SK-MEL-5 (cell line): ENCODE measurements around the gene OR2A5. TPM values are rescaled to one million over a fixed set of nuclear protein-coding genes. Genes with fewer than 3 reads are reported as not detected.
"Not testable (repeated sequence)": the region's sequence is repeated elsewhere in the genome, so short reads cannot be mapped to it uniquely, and the experiment has no call there.

Experiments used
- DNase-seq: peaks from one replicate; pipeline ENCODE4 v3.0.0-alpha.2; 2016; ENCODE audit warnings: low read depth, low spot score
- in situ Hi-C: cut with HindIII; loops from 2 replicates; pipeline ENCODE4 v1.10.0; 2016; ENCODE audit warnings: low sequenced_read_pairs, high pct_unique_total_duplicates, low pct_unique_long_range_greater_than_20kb
- total RNA-seq: library from RNA; depleted of rRNA; stranded (reverse); fragments of >200 nt; shearing (Covaris generic); gene quantifications from 2 replicates; pipeline ENCODE4 v1.2.3, GENCODE V29; 2014

OR2A5 gene
- total RNA-seq, 1 experiment from 2014 or later, result under 0.01 TPM

- in situ Hi-C loops, result no loop called here
- no peak for DNase-seq
These were observed 20.8 kb upstream of the OR2A5 start for GRCh38 chr7:144027974-144028373.

GRCh38 chr7:144028547-144028946 lies 20.2 kb upstream of the OR2A5 start:
- in situ Hi-C loops, result no loop called here
- DNase-seq, result no peak

- no peak for DNase-seq
- in situ Hi-C loops, result no loop called here
These were observed 16.2 kb upstream of the OR2A5 start for GRCh38 chr7:144032516-144032915.

GRCh38 chr7:144032985-144033709 lies 15.6 kb upstream of the OR2A5 start:
- DNase-seq, result no peak
- in situ Hi-C loops, result no loop called here

- no peak for DNase-seq
- in situ Hi-C loops, result no loop called here
These were observed 13.4 kb upstream of the OR2A5 start for GRCh38 chr7:144035385-144035784.

DNA sequence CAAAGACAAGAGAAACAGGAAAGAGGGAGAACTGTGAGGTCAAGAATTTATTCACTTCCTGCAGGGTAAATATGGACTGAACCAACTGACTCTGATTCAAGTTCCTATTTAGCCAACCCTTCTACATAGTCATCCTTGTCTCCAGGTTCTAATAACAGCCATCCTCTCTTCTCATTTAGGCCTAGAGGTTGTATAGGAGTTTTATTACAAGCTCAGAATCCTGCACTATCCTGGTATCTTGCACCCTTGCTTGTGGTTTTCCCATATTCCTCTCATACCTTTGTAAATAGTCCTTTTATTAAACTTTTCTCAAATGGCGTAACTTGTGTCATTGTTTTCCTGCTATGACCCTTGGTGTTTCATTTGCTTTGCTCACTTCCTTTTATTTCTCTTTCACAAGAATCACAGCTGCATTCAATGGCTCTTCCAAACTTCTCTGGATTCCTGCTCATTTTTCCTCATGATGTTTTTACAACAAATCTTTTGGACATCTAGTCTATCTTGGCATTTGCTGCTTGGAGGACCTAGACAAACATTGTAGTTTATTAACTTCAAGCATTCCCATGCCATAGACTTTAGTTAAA lies 12.4 kb upstream of the OR2A5 start:
- no peak for DNase-seq
- in situ Hi-C loops, result no loop called here

DNA sequence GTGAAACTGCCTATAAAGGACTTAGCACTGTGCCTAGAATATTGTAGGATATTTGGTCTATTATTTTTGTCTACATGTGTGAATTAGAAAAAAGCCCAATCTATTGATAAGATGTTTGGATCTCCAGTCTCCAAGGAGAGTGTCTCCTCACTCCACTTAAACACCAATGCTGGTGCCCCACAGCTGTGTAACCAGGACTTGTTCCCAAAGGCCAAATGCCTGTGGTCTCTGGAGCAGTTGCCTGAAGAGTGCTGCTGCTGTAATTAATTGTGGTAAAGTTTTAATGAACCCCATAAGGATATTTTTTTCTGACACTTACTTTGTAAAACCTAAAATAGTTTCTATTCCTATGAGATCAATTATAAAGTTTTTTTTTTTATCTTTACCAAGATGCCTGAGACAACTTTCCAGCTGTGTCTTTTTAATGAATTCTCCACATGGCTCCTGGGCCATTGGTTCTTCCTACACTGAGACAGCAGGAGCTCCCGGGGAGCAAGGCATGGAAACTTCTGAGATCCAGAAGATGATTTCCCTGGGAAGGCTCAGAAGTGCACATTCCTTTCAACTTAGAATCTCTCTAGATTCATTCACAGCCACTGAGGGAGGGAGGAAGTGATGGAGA lies 11.2 kb upstream of the OR2A5 start:
- in situ Hi-C loops, result no loop called here
- DNase-seq, result no peak

- in situ Hi-C loops, result no loop called here
- DNase-seq, result no peak
These were observed 9.9 kb upstream of the OR2A5 start for GRCh38 chr7:144038887-144039286.

DNA sequence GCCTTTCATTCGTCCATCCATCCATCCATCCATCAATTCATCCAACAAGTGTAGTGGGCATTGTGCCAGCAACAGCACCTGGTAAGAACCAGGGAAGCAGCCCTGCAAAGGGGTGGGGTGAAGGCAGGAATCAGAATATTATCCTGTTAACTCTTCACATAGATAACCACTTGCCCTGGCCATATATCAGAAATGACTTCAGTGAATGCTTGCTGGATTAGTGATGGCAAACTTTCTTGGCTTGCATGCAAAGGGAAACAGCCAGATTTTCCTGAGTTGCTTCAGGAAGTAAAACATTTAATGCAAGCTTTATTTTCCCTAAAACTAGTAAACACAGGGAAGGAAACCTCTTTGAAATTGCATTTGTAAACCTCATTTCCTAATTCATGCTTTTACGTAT lies 743 bp downstream of the OR2A5 start:
- in situ Hi-C loops, result no loop called here
- no peak for DNase-seq

DNA sequence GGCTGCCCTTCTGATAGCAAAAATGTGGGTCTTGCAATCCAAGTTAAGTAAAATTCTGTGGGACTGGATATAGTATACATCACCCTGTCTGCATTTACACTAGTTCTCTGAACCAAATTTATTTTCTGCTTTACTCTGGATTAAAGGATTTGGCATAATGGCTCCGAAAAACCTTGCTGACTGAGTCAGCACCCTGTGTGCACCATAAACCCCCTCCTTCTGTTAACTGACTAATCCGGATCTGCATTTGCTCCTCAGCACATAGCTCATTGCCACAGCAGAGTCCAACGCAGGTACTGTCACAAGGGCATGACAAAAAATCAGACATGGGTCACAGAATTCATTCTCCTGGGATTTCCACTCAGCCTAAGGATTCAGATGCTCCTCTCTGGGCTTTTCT lies 1.3 kb downstream of the OR2A5 start:
- in situ Hi-C loops, result no loop called here
- no peak for DNase-seq

GRCh38 chr7:144050884-144051283 lies 2.1 kb downstream of the OR2A5 start:
- in situ Hi-C loops, DNase-seq: not testable (repeated sequence)

DNA sequence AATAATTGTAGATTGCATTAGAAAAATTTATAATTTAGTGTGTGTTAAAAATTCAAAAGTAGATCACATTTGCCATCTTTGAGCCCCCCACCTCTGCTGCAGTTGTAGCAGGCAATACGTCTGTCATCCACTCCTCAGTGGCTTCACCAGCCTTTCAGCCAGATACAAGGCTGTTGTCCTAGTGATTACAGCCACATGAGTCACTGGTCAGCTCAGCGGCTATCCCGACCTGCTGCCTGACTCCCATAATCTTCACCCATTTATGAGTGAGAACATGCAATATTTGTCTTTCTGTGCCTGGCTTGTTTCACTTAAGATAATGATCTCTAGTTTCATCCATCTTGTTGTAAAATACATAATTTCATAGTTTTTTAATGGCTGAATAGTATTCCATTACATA lies 9.2 kb downstream of the OR2A5 start:
- in situ Hi-C loops, result no loop called here
- DNase-seq, result no peak

- in situ Hi-C loops, result no loop called here
- DNase-seq, result peak; percentile 67
These were observed 15.0 kb downstream of the OR2A5 start for GRCh38 chr7:144063710-144064109.

- in situ Hi-C loops, result no loop called here
- no peak for DNase-seq
These were observed 20.8 kb downstream of the OR2A5 start, which contains the start of gene OR2A25 for GRCh38 chr7:144069511-144069910. Gene OR2A25, plus strand, starts transcription at chr7:144069811. Its CDS starts 4,409 bp downstream, at chr7:144074220.

DNA sequence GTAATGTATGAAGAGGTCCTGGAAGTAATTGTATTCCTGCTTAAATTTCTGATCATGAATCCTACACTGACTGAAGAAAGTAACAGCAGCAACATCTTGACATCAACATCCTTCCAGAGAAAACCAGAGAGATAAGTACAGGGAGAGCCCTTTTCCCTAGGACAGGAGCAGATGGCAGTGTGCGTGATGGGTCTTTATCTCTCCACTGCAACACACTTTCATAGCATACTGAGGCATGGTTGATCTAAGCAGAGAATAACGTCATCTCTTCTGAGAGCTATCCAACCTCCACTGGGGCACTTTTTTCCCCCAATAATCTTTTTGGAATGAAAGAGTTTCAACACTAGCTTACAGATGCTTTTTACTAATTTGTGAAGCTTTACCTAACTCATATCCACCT lies 21.2 kb downstream of the OR2A5 start:
- in situ Hi-C loops, result no loop called here
- no peak for DNase-seq

GRCh38 chr7:144074374-144074773 lies 25.6 kb downstream of the OR2A5 start:
- DNase-seq, result no peak
- in situ Hi-C loops, result no loop called here

DNA sequence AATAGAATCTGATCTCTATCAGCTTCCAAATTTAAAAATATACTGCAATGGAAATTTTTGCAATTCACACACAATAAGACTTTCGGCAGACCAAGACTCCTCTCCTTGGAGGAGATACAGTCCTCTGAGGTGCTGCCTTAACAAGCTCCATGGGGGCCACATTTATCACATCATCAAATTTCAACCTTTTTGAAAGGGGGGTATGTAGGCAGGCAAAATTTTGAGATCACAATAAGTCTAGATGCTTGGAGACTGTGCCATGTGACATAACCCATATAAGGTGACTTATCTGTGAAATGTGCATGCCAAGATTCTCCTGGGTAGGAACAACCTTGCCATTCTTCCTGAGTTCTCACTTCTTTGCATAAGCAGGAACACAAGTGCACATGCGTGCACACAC lies 37.2 kb downstream of the OR2A5 start, which contains the start of gene OR2A12:
Gene OR2A12, plus strand, starts transcription at position 301 of the 400 bp plus-strand sequence. CDS start 8,830 bp downstream, outside the sequence.
- DNase-seq, result no peak
- in situ Hi-C loops, result no loop called here

DNA sequence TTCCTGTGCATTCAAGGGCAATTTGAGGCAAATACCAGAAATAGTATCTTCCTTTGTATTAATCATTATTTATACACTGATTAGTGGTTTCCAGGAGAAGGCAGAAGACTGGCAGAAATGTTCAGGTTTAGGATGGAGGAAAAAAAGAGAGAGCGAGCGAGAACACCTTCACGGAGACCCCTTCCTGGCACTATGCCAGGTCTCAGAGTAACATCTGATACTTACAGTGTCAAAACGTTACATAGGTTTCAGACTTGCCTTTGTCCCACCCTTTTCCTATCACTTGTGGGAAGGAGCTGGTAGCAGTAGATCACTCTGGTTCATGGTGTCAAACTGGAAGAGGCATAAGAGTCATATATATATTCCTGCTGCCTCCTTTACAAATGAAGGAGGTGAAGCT lies 38.0 kb downstream of the OR2A5 start:
- in situ Hi-C loops, result no loop called here
- DNase-seq, result no peak

DNA sequence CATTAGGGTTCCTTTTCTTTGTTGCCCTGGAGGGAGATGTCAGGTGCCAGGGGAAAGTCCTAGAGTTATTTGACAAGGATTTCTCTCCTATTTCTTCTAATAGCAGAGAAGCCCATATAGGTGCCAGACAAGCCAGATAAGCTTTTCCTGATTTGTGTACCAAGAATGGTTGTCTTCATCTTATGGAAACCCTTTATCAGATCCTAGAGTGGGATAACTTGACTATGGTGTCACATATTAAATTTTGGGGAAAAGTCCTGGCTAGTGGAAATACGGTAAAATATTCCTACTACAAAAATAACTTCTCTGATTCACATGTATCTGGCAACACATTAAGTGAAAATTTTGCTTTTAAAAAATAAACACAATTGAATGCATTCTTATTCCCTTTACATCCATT lies 38.5 kb downstream of the OR2A5 start:
- DNase-seq, result no peak
- in situ Hi-C loops, result no loop called here
